ENCODE data around the gene FOXC2.

DNA sequence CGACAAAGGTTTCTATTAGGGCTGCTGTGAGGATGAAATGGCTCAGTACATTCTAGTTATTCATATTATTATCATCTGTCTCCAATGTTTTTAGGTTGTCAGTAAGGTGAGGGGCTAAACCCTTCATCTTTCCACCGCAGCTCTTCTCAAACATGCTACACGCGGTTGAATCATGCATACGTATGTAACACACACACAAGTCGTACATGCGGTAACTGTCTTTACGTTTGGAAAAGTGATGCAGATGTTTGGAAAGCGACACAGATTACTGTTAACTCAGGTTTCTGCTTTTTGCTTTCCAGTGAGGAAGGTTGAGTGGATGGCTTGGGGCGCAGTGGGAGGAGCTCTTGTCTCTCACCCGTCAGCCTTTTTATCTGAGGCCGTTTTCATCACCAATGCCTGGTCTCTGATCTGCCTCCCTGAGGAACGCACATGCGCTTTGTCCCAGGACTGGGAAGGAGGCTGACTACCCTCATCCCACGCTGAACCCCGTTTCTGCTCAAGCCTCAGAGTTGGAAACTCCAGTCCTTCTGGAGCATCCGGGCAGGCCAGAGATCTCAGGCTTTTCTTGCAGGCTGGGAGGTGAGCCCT lies 8.6 kb downstream of the FOXC2 start:
- TF ChIP-seq, protein P1, sequence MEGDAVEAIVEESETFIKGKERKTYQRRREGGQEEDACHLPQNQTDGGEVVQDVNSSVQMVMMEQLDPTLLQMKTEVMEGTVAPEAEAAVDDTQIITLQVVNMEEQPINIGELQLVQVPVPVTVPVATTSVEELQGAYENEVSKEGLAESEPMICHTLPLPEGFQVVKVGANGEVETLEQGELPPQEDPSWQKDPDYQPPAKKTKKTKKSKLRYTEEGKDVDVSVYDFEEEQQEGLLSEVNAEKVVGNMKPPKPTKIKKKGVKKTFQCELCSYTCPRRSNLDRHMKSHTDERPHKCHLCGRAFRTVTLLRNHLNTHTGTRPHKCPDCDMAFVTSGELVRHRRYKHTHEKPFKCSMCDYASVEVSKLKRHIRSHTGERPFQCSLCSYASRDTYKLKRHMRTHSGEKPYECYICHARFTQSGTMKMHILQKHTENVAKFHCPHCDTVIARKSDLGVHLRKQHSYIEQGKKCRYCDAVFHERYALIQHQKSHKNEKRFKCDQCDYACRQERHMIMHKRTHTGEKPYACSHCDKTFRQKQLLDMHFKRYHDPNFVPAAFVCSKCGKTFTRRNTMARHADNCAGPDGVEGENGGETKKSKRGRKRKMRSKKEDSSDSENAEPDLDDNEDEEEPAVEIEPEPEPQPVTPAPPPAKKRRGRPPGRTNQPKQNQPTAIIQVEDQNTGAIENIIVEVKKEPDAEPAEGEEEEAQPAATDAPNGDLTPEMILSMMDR (IDR thresholded peaks at IDR 0.05; ENCODE audit: extremely low read depth in 1 of 2, insufficient read depth in 1 of 2, low read depth in 1 of 2, low read length in 2 of 2) = no peak
- no peak for TF ChIP-seq POLR2A (IDR thresholded peaks at IDR 0.05; ENCODE audit: low read depth, low read length)

All from endothelial cell of umbilical vein (primary cell).